Measurements from ENCODE around the gene DOCK2.

Gene DOCK2

GRCh38 chr5:169914766-169915165 is 277.7 kb downstream of the DOCK2 start:
- no peak for TF ChIP-seq CTCF (conservative IDR thresholded peaks at IDR 0.05; ENCODE audit: low read depth)
- CTCF ChIA-PET = interaction anchor here (1.0 kb wide), 1 partner anchor 65 kb away, joined by 3 read pairs; the partner anchor contains the start of gene INSYN2B
- POLR2A ChIA-PET (ENCODE audit: low non-redundant PET) = no interaction called here

GRCh38 chr5:169917500-169917899 is 280.4 kb downstream of the DOCK2 start:
- POLR2A ChIA-PET (ENCODE audit: low non-redundant PET) = no interaction called here
- H3K27ac ChIP-seq = no peak overlapping the region
- no peak for DNase-seq (ENCODE audit: low spot score)
- CTCF ChIA-PET = interaction anchor here (0.5 to 1.2 kb wide), 2 partner anchors 27 to 216 kb away, joined by 3 read pairs; no protein-coding TSS in a partner anchor
- TF ChIP-seq CTCF (conservative IDR thresholded peaks at IDR 0.05; ENCODE audit: low read depth) = no peak

More at GRCh38 chr5:169914766-169915165, 277.7 kb downstream of the DOCK2 start:
- DNase-seq (ENCODE audit: low spot score) = peak; percentile 15
- H3K27ac ChIP-seq = no peak overlapping the region

GRCh38 chr5:169918228-169918627 is 281.2 kb downstream of the DOCK2 start:
- POLR2A ChIA-PET (ENCODE audit: low non-redundant PET) = no interaction called here
- CTCF ChIA-PET = interaction anchor here (0.7 kb wide), 1 partner anchor 138 kb away, joined by 3 read pairs; no protein-coding TSS in a partner anchor
- DNase-seq (ENCODE audit: low spot score) = no peak
- H3K27ac ChIP-seq = no peak overlapping the region
- TF ChIP-seq CTCF (conservative IDR thresholded peaks at IDR 0.05; ENCODE audit: low read depth) = no peak

- CTCF ChIA-PET = interaction anchor here (0.6 kb wide), 1 partner anchor 60 kb away, joined by 3 read pairs; no protein-coding TSS in a partner anchor
- POLR2A ChIA-PET (ENCODE audit: low non-redundant PET) = no interaction called here
- no peak for TF ChIP-seq CTCF (conservative IDR thresholded peaks at IDR 0.05; ENCODE audit: low read depth)
- DNase-seq (ENCODE audit: low spot score) = no peak
- no peak overlapping the region for H3K27ac ChIP-seq
These were observed 283.4 kb downstream of the DOCK2 start for GRCh38 chr5:169920474-169920873.

- no peak for DNase-seq (ENCODE audit: low spot score)
- ChIA-PET CTCF (interaction anchor here (1.0 to 1.6 kb wide), 2 partner anchors 59 to 149 kb away, joined by 3 to 5 read pairs; partner anchors contain the start of gene INSYN2B), POLR2A (ENCODE audit: low non-redundant PET) (no interaction called here)
- TF ChIP-seq CTCF (conservative IDR thresholded peaks at IDR 0.05; ENCODE audit: low read depth) = no peak
- H3K27ac ChIP-seq = no peak overlapping the region
These were observed 284.3 kb downstream of the DOCK2 start for GRCh38 chr5:169921384-169921783.

- no peak for TF ChIP-seq CTCF (conservative IDR thresholded peaks at IDR 0.05; ENCODE audit: low read depth)
- ChIA-PET POLR2A (ENCODE audit: low non-redundant PET) (no interaction called here), CTCF (interaction anchor here (1.0 to 1.6 kb wide), 2 partner anchors 58 to 149 kb away, joined by 3 to 5 read pairs; partner anchors contain the start of gene INSYN2B)
- DNase-seq (ENCODE audit: low spot score) = no peak
- no peak overlapping the region for H3K27ac ChIP-seq
These were observed 284.9 kb downstream of the DOCK2 start for GRCh38 chr5:169921949-169922348.
